BJ (cell line): ENCODE results near the gene GNG11. TPM values are rescaled to one million over a fixed set of nuclear protein-coding genes. Genes with fewer than 3 reads are reported as not detected.
A peak's percentile ranks its signal among the peaks of the same experiment; 100 is the strongest.

ENCODE experiments used
- CTCF ChIA-PET: fragments of 350-600 bp; formaldehyde crosslinking; extraction: SDS; loops from one replicate; lab custom pipeline; 2021; ENCODE audit warnings: antibody characterized with exemption, inconsistent platforms; lab: Yijun Ruan, JAX
- POLR2A ChIA-PET: fragments of 300-600 bp; sonication (Branson Sonifier 250); formaldehyde crosslinking; extraction: SDS; loops from one replicate; lab custom pipeline; 2021; ENCODE audit warnings: antibody characterized with exemption; lab: Charles Lee
- DNase-seq: peaks from one replicate; pipeline ENCODE4 v3.0.0-alpha.2; 2011; ENCODE audit warnings: low read depth
- H3K27me3 ChIP-seq: 2 replicates; pipeline ENCODE4 v1.6.0; 2011; ENCODE audit warnings: low read length; ENCODE audit not compliant: control insufficient read depth, insufficient read depth
- H3K36me3 ChIP-seq: 2 replicates; pipeline ENCODE4 v1.5.1; 2011; ENCODE audit warnings: low read length; ENCODE audit not compliant: control insufficient read depth, insufficient read depth
- H3K4me3 ChIP-seq: 2 replicates; pipeline ENCODE4 v1.5.1; 2011; ENCODE audit warnings: low read depth, mild to moderate bottlenecking, control low read depth, low read length
- polyA plus RNA-seq: library from polyadenylated mRNA; depleted of rRNA; stranded (reverse); fragments of >200 nt; gene quantifications from 2 replicates; pipeline ENCODE4 v1.2.3, GENCODE V29; 2011
- TF ChIP-seq, protein P1 (sequence below): IDR thresholded peaks from 2 replicates; pipeline ENCODE4 v1.5.1; 2011; ENCODE audit warnings: low read depth, mild to moderate bottlenecking, control low read depth, inconsistent platforms, low read length, moderate library complexity; ENCODE audit not compliant: insufficient read depth

The GNG11 gene
- polyA plus RNA-seq, 1 experiment = 9.3 TPM

DNA sequence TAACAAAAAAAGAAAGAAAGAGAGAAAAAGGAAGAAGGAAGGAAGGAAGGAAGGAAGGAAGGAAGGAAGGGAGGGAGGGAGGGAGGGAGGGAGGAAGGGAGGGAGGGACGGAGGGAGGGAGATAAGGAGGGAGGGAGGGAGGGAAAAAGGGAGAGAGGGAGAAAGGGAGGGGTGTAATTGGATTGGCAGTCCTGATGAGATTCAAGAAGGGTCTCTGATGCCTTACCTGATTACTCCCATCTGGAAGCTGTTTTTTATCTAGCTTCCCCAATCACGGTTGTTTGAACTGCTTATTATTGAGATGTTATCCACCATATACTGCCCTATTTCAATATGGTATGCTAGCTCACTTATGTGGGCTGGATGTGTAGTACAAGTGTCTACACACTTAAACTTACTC is 27.3 kb downstream of the GNG11 start:
- CTCF ChIA-PET = interaction anchor here (0.7 to 1.3 kb wide), 3 partner anchors 13 to 46 kb away, joined by 3 read pairs; no protein-coding TSS in a partner anchor
- Histone ChIP-seq H3K4me3 (no peak overlapping the region), H3K36me3 (no peaks in the 10 kb centered on the region), H3K27me3 (no peaks in the 10 kb centered on the region)
- TF ChIP-seq, protein P1, sequence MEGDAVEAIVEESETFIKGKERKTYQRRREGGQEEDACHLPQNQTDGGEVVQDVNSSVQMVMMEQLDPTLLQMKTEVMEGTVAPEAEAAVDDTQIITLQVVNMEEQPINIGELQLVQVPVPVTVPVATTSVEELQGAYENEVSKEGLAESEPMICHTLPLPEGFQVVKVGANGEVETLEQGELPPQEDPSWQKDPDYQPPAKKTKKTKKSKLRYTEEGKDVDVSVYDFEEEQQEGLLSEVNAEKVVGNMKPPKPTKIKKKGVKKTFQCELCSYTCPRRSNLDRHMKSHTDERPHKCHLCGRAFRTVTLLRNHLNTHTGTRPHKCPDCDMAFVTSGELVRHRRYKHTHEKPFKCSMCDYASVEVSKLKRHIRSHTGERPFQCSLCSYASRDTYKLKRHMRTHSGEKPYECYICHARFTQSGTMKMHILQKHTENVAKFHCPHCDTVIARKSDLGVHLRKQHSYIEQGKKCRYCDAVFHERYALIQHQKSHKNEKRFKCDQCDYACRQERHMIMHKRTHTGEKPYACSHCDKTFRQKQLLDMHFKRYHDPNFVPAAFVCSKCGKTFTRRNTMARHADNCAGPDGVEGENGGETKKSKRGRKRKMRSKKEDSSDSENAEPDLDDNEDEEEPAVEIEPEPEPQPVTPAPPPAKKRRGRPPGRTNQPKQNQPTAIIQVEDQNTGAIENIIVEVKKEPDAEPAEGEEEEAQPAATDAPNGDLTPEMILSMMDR = no peak
- no peak for DNase-seq
- POLR2A ChIA-PET = no interaction called here

DNA sequence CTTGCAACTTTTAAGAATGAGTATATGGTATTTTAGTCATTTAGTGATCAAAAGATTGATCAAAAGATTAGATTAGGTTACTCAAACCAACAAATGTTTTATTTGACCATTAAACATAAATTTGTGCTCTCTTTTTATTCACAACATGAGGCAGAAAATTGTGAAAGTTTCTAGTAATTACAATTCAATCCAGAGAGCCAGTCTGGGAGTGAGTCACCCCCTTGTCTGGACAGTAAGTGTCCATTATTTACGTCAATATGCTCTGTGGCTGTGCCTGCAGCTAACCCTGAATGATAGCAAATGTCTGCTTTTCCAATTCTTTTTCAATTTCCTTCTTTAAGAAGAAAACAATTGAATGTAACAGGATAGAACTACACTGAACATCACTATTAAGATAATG is 27.9 kb downstream of the GNG11 start:
- Histone ChIP-seq H3K4me3 (no peak overlapping the region), H3K36me3 (no peaks in the 10 kb centered on the region), H3K27me3 (no peaks in the 10 kb centered on the region)
- DNase-seq = peak; percentile 89
- ChIA-PET POLR2A (no interaction called here), CTCF (interaction anchor here (0.7 to 1.3 kb wide), 4 partner anchors 12 to 46 kb away, joined by 3 read pairs; no protein-coding TSS in a partner anchor)
- TF ChIP-seq, protein P1 = no peak

DNA sequence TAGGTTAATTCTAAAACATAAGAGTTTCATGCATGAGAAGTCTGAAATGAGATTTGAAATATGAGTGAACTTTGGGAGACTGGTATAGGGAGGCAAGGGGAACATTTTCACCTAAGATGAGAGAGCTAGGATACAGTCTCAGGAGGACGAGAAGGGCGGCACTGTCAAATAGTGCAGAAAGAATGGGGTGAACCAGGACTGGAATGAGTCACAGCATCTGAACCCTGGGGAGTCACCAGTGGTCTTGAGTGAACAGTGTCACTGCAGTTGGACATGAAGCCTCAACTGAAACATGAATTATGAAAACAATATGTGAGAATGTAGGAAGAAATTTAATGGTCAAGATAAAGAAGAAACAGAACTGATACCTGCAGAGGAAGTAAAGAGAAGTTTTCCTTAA is 33.8 kb downstream of the GNG11 start:
- H3K36me3 ChIP-seq = no peaks in the 10 kb centered on the region
- H3K27me3 ChIP-seq = no peaks in the 10 kb centered on the region
- no peak overlapping the region for H3K4me3 ChIP-seq
- no peak for DNase-seq
- POLR2A ChIA-PET = no interaction called here
- TF ChIP-seq, protein P1 = no peak
- CTCF ChIA-PET = no interaction called here

DNA sequence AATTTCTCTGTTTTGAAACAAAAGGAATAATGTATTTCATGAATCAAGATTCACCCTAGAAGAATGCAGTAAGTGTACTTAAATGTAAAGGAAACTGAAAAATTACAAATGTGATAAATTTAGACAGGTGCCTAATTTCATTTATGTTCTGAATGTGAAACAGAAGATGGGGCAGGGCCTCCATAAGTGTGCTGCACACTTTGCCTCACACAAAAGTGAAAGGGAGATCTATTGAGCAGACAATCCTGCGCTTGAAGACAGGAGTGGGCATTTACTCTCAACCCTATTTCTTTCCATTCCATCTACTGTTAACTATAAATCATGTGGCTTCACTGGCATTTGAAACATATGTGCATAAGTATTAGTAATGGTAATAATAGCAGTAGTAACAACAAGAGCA is 36.2 kb downstream of the GNG11 start:
- H3K27me3 ChIP-seq = no peaks in the 10 kb centered on the region
- H3K36me3 ChIP-seq = no peaks in the 10 kb centered on the region
- no peak for DNase-seq
- TF ChIP-seq, protein P1 = no peak
- no peak overlapping the region for H3K4me3 ChIP-seq
- POLR2A ChIA-PET = no interaction called here
- CTCF ChIA-PET = no interaction called here

DNA sequence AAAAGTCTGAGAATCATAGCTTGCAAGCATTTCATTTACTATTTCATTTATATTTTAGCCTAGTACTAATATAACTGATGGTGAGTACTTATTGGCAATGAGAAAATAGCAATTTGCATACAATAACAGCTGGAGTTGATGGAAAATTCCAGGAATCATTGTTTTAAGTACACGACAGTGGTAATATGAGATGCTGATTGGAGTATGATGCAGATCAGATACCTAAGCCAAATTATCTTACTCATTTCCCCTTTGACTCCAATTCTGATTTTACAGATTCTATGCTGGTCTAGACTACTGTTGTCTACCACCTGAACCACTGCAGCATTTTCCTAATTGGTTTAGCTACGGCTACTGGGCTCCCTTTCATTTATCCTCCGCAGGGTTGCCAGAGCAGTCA is 36.7 kb downstream of the GNG11 start:
- no peak for DNase-seq
- TF ChIP-seq, protein P1 = no peak
- Histone ChIP-seq H3K4me3 (no peak overlapping the region), H3K36me3 (no peaks in the 10 kb centered on the region), H3K27me3 (no peaks in the 10 kb centered on the region)
- CTCF ChIA-PET = no interaction called here
- POLR2A ChIA-PET = no interaction called here
